Body of pancreas (tissue), 4 donors: ENCODE results near the gene AK3.

ENCODE experiments used
- POLR2A ChIP-seq, 3 donors: fragments of 450-650 bp; IDR thresholded peaks; one replicate each; pipeline ENCODE4 v1.6.1; 2016; ENCODE audit warnings: antibody characterized with exemption in 3 of 3, mild to moderate bottlenecking in 2 of 3
- TF ChIP-seq, protein P1 (sequence below), 7 experiments: fragments of 450-650 bp in 4 of 7; fragments of 200-600 bp in 3 of 7; sonication (generic) in 3 of 7; IDR thresholded peaks; one replicate each; pipeline ENCODE4 v1.5.1; 2016 to 2019; ENCODE audit warnings: antibody characterized with exemption in 7 of 7

DNA sequence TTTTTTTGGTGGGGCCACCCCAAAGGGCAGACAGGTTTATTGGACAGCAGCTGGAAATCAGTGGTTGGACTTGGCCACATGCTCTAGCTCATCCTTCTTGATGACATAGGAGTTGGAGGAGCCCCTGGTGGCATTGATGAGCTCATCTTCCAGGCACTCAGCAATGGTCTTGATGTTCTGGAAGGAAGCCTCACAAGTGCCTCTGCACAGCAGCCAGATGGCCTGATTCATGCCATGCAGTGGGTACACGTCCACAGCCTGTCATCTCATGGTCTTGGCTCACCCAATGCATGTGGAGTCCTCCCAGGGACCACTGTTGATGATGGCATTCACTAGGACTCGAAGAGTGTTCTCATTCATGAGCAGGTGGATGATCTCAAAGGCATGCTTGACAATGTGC, 40.4 kb upstream of the AK3 start:
- TF ChIP-seq, protein P1, sequence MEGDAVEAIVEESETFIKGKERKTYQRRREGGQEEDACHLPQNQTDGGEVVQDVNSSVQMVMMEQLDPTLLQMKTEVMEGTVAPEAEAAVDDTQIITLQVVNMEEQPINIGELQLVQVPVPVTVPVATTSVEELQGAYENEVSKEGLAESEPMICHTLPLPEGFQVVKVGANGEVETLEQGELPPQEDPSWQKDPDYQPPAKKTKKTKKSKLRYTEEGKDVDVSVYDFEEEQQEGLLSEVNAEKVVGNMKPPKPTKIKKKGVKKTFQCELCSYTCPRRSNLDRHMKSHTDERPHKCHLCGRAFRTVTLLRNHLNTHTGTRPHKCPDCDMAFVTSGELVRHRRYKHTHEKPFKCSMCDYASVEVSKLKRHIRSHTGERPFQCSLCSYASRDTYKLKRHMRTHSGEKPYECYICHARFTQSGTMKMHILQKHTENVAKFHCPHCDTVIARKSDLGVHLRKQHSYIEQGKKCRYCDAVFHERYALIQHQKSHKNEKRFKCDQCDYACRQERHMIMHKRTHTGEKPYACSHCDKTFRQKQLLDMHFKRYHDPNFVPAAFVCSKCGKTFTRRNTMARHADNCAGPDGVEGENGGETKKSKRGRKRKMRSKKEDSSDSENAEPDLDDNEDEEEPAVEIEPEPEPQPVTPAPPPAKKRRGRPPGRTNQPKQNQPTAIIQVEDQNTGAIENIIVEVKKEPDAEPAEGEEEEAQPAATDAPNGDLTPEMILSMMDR (IDR thresholded peaks at IDR 0.05) = no peak
- no peak for TF ChIP-seq POLR2A (IDR thresholded peaks at IDR 0.05)
